ENCODE measurements around the gene EXOC2.

DNA sequence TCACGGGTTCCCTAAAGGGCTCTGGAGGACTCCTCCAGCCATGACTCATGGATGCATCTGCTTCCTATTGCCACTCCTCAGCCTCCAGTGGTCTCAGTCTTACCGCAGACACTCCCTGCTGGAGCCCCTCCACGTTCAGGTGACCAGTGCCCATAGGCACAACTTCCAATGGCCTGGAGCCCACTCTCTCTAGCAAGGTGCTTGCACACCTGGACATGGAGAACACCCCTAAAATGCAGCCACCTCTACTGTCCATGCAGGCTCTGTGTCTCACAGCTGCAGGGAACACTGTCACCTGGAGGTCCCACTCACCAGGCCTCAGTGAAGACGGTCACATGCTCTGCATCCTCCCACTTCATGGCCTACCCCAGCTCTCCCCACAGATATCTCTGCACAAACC lies 72.0 kb downstream of the EXOC2 start:
- TF ChIP-seq, protein P1, sequence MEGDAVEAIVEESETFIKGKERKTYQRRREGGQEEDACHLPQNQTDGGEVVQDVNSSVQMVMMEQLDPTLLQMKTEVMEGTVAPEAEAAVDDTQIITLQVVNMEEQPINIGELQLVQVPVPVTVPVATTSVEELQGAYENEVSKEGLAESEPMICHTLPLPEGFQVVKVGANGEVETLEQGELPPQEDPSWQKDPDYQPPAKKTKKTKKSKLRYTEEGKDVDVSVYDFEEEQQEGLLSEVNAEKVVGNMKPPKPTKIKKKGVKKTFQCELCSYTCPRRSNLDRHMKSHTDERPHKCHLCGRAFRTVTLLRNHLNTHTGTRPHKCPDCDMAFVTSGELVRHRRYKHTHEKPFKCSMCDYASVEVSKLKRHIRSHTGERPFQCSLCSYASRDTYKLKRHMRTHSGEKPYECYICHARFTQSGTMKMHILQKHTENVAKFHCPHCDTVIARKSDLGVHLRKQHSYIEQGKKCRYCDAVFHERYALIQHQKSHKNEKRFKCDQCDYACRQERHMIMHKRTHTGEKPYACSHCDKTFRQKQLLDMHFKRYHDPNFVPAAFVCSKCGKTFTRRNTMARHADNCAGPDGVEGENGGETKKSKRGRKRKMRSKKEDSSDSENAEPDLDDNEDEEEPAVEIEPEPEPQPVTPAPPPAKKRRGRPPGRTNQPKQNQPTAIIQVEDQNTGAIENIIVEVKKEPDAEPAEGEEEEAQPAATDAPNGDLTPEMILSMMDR (IDR thresholded peaks at IDR 0.05), result no peak
- no peak for TF ChIP-seq POLR2A (IDR thresholded peaks at IDR 0.05)

Measured in thyroid gland (tissue), 4 donors.